ENCODE data around the gene ITGA2B. TPM values are rescaled to one million over a fixed set of nuclear protein-coding genes. Genes with fewer than 3 reads are reported as not detected.
A peak's percentile ranks its signal among the peaks of the same experiment; 100 is the strongest.

ITGA2B gene
- total and polyA plus RNA-seq, 2 of the 4 experiments (the other 2 are of a cell fraction) = under 0.01 to 0.26 TPM

DNA sequence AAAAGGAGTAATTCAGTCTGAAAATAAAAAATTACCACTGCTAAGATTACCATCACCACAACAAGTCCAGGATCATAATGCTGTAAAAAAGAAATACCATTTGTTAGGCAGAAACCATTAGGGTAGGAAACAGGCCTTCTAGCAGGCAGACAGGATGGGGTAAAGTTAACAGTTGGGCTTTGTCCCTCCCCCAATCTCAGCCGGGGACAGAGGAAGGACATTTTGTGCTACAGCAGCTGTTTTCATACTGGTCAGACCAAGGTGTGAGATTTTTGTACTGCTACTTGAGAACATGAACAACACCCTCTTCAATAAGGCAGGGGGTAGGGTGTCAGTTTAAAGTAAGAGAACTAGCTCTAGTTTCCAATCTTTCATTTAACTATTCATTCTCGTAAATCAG lies 49.2 kb upstream of the ITGA2B start:
- ATAC-seq (ENCODE audit: low read depth) = peak; percentile 35; the same call in 1 of the 2 replicates
- WGBS, 2 experiments (ENCODE audit: extremely low coverage in 2 of 2, insufficient read length in 1 of 2) = no CpG with 5 or more reads among the region's 2 CpGs
- Histone ChIP-seq H4K91ac (ENCODE audit: insufficient read depth, low read depth, low read length) (no peak overlapping the region), H3K36me3 (ENCODE audit: control insufficient read depth, insufficient read depth, low read length) (peaks cover 17% of the 10 kb centered on the region), H3K9me1 (ENCODE audit: insufficient read depth, low read length) (peaks cover 6% of the 10 kb centered on the region), H2BK5ac (ENCODE audit: low read depth, low read length, poor library complexity, severe bottlenecking) (no peak overlapping the region), H3K79me1 (ENCODE audit: low read depth in 1 of 2, low read length in 2 of 2) (peaks cover 26 to 62% of the 10 kb centered on the region in 2 experiments), H2BK15ac (ENCODE audit: low read depth, low read length) (no peak overlapping the region), H3K4me2 (ENCODE audit: low read depth, low read length) (no peak overlapping the region), H3K27me3 (ENCODE audit: control insufficient read depth, insufficient read depth, low read length) (no peaks in the 10 kb centered on the region), H3K14ac (replicated peaks; ENCODE audit: low read depth, low read length) (peak overlapping the region; percentile 30; the same call in 1 of the 2 replicates), H3K4me1 (ENCODE audit: control insufficient read depth, insufficient read depth, low read length) (no peaks in the 10 kb centered on the region), H3K4me3 (ENCODE audit: insufficient read depth, low read depth, low read length) (no peak overlapping the region), H2AFZ (replicated peaks; ENCODE audit: low read length, poor library complexity) (no peak overlapping the region), H3K23ac (ENCODE audit: low read depth, low read length) (0 out of 2 replicates have a peak overlapping the region, but pooled peaks have one; percentile 48), H2AK9ac (replicated peaks; ENCODE audit: low read depth, low read length, poor library complexity) (no peak overlapping the region), H4K8ac (ENCODE audit: low read depth in 2 of 2, low read length in 2 of 2) (no peak overlapping the region), H3K9me3 (ENCODE audit: control insufficient read depth, insufficient read depth, low read length) (no peaks in the 10 kb centered on the region), H2BK120ac (ENCODE audit: low read depth, low read length) (no peak overlapping the region), H2BK20ac (ENCODE audit: low read depth, low read length) (no peak overlapping the region), H3K9ac (ENCODE audit: low read depth, low read length) (no peak overlapping the region), H3K4ac (ENCODE audit: low read depth, low read length) (no peak overlapping the region), H4K20me1 (ENCODE audit: insufficient read depth, low read length) (peaks cover 2% of the 10 kb centered on the region; the same call in 1 of the 2 replicates), H3K56ac (ENCODE audit: extremely low read depth, insufficient read depth, low read length) (no peak overlapping the region), H4K5ac (ENCODE audit: low read depth, low read length) (no peak overlapping the region), H2AK5ac (ENCODE audit: low read depth, low read length) (no peak overlapping the region), H3K18ac (ENCODE audit: low read depth, low read length) (no peak overlapping the region), H3K27ac (ENCODE audit: insufficient read depth, low read length) (no peak overlapping the region)
- in situ Hi-C loops (cut with MboI; ENCODE audit: low sequenced_read_pairs) = no loop called here
- TF ChIP-seq RAD21 (IDR thresholded peaks at IDR 0.05; ENCODE audit: low read length) = no peak
- TF ChIP-seq CHD1 (IDR thresholded peaks at IDR 0.05; ENCODE audit: low read depth, low read length) = no peak
- TF ChIP-seq ELK1 (IDR thresholded peaks at IDR 0.05; ENCODE audit: borderline replicate concordance, low read depth, low read length) = no peak
- no peak for TF ChIP-seq MAFK (IDR thresholded peaks at IDR 0.05; ENCODE audit: low read depth, low read length)
- no peak for TF ChIP-seq BHLHE40 (IDR thresholded peaks at IDR 0.05; ENCODE audit: low read depth, low read length)
- TF ChIP-seq RFX5 (IDR thresholded peaks at IDR 0.05; ENCODE audit: low read depth, low read length) = no peak
- TF ChIP-seq MAZ (IDR thresholded peaks at IDR 0.05; ENCODE audit: borderline replicate concordance, low read depth, low read length) = no peak
- no peak for TF ChIP-seq FOS (IDR thresholded peaks at IDR 0.05; ENCODE audit: low read depth, low read length)
- no peak for TF ChIP-seq NFE2L2 (IDR thresholded peaks at IDR 0.05; ENCODE audit: low read depth, low read length)
- no peak for TF ChIP-seq CTCF (conservative IDR thresholded peaks at IDR 0.05; ENCODE audit: low read depth, low read length)
- no peak for TF ChIP-seq MXI1 (IDR thresholded peaks at IDR 0.05; ENCODE audit: borderline replicate concordance, low read depth, low read length)
- TF ChIP-seq POLR2A (IDR thresholded peaks at IDR 0.05; ENCODE audit: low read depth, low read length) = no peak
- no peak for TF ChIP-seq RCOR1 (IDR thresholded peaks at IDR 0.05; ENCODE audit: insufficient replicate concordance, low read length)
- no peak for TF ChIP-seq SMC3 (IDR thresholded peaks at IDR 0.05; ENCODE audit: low read depth, low read length)
- TF ChIP-seq CEBPB (IDR thresholded peaks at IDR 0.05; ENCODE audit: low read depth, low read length) = no peak
- TF ChIP-seq, protein P1, sequence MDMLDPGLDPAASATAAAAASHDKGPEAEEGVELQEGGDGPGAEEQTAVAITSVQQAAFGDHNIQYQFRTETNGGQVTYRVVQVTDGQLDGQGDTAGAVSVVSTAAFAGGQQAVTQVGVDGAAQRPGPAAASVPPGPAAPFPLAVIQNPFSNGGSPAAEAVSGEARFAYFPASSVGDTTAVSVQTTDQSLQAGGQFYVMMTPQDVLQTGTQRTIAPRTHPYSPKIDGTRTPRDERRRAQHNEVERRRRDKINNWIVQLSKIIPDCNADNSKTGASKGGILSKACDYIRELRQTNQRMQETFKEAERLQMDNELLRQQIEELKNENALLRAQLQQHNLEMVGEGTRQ (IDR thresholded peaks at IDR 0.05; ENCODE audit: low read depth, low read length) = no peak
- ChIA-PET CTCF (interaction anchor here (1.1 kb wide), 1 partner anchor 21 kb away, joined by 3 read pairs; no protein-coding TSS in a partner anchor), POLR2A (ENCODE audit: unreplicated experiment) (no interaction called here)
- dilution Hi-C loops (cut with HindIII; ENCODE audit: low sequenced_read_pairs, unreplicated experiment) = no loop called here
- intact Hi-C loops (cut with micrococcal nuclease) = no loop called here
- DNase-seq = no peak
- no TSS peak for BruUV-seq (replicated peaks)
